ENCODE measurements around the gene JAM3. TPM values are rescaled to one million over a fixed set of nuclear protein-coding genes. Genes with fewer than 3 reads are reported as not detected.

The JAM3 gene
- polyA plus RNA-seq, 12 donors = 86.8 to 171 (median 126) TPM

DNA sequence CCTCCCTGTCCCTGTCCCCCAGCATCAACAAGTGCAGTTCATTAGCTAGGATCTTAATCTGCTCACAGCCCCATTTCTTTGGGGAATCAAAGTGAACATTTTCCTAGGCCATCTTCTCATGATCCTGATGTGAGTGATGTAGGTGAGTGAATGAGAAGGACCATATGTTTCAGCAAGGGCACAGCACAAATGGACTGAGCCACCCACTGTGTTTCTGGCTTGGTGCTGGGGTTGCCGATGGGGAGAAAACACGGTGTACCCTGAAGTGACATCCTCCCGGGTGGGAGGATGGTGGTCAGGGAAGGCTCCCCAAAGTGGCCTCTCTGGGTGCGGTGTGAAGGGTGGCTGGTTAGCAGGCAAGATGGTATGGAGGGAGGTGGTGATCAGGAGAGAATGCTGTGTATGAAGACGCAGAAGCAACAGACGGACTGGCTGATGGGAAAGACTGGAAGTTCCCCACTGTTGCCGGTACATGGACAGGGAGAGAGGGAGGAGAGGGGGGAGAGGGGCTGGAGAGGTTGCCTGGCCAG, 72.2 kb downstream of the JAM3 start:
- no peak for DNase-seq

DNA sequence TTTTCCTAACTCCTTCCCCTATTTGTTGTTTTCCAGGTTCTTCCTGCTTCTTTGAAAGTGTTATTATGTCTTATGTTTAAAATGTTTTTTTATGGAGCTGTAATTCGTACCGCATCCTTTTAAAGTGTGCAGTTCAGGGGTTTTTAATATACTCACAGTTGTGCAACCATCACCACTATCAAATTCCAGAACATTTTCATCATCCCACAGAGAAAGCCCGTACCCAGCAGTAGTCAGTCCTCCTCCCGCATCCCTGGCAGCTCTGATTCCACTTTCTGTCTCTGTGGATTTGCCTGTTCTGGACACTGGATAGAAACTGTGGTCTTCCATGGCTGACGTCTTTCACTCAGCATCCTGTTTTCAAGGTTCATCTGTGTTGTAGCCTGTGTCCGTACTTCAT, 73.7 kb downstream of the JAM3 start:
- DNase-seq = no peak

DNA sequence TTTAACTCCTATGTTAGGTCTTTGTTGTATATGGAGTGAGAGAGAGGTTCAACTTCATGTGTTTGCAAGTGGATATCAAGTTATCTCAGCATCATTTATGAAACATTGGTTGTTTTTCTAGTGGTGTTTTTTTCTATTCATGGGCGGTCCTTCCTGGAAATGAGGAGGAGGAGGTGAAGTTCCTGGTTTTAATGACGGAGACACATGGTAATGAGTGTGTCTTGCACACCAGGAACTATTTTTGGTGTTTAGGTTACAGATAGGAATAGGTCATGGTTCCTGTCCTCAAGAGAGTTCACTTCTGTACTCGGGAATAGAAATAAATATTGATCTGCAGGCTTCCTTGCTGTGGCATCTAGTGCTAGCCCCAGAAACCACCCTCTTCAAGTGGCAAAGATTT, 74.9 kb downstream of the JAM3 start:
- no peak for DNase-seq

DNA sequence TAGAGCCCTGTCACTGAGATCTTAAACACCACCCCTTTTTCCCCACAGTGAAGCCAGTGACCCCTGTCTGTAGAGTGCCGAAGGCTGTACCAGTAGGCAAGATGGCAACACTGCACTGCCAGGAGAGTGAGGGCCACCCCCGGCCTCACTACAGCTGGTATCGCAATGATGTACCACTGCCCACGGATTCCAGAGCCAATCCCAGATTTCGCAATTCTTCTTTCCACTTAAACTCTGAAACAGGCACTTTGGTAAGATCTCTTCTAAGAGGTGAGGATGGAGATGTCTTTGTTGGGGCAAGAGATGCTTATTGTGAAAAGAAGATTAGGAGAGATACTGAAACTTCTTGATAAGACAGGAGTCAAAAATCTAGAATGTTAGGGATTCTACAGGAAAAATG, 75.9 kb downstream of the JAM3 start:
- DNase-seq = no peak

DNA sequence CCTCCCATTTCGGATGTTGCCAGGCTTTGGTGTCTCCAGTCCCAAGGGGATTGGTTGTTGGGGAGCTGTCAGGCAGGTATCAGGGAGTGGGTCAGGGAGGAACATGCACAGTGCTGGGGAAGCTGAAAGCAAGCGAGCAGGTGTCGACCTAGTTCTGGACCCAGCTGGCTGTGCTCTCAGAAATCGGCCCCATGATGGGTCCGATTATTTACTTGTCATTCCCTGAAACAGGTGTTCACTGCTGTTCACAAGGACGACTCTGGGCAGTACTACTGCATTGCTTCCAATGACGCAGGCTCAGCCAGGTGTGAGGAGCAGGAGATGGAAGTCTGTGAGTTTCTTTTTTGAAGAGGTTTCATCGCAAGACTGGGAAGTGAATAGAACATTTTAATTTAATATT, 76.8 kb downstream of the JAM3 start:
- DNase-seq = no peak

DNA sequence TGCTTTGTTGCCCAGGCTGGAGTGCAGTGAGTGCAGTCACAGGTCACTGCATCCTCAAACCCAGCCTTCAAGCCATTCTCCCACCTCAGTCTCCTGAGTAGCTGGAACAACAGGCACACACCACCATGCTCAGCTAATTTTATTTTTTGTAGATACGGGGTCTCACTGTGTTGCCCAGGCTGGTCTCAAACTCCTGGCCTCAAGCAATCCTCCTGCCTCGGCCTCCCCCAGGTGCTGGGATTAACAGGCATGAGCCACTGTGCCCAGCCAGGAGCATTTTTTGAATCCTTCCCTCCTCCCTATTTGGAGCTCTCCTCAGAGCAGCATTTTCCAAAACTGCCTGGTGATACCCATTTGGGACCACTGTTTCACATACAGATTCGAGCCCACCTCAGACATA, 77.7 kb downstream of the JAM3 start:
- no peak for DNase-seq

DNA sequence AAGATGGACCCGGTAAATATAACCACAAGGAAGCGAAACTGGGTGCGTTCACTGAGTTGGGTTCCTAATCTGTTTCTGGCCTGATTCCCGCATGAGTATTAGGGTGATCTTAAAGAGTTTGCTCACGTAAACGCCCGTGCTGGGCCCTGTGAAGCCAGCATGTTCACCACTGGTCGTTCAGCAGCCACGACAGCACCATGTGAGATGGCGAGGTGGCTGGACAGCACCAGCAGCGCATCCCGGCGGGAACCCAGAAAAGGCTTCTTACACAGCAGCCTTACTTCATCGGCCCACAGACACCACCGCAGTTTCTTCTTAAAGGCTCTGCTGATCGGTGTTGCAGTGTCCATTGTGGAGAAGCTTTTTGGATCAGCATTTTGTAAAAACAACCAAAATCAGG, 80.5 kb downstream of the JAM3 start:
- no peak for DNase-seq

DNA sequence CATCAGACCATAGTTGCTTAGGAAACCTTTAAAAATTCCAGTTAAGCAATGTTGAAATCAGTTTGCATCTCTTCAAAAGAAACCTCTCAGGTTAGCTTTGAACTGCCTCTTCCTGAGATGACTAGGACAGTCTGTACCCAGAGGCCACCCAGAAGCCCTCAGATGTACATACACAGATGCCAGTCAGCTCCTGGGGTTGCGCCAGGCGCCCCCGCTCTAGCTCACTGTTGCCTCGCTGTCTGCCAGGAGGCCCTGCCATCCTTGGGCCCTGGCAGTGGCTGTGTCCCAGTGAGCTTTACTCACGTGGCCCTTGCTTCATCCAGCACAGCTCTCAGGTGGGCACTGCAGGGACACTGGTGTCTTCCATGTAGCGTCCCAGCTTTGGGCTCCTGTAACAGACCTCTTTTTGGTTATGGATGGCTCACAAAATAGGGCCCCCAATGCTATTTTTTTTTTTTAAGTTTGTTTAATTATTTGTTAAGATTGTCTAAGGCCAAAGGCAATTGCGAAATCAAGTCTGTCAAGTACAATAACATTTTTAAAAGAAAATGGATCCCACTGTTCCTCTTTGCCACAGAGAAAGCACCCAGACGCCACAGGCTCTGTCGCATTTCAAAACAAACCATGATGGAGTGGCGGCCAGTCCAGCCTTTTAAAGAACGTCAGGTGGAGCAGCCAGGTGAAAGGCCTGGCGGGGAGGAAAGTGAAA, 81.5 kb downstream of the JAM3 start:
- DNase-seq = no peak

DNA sequence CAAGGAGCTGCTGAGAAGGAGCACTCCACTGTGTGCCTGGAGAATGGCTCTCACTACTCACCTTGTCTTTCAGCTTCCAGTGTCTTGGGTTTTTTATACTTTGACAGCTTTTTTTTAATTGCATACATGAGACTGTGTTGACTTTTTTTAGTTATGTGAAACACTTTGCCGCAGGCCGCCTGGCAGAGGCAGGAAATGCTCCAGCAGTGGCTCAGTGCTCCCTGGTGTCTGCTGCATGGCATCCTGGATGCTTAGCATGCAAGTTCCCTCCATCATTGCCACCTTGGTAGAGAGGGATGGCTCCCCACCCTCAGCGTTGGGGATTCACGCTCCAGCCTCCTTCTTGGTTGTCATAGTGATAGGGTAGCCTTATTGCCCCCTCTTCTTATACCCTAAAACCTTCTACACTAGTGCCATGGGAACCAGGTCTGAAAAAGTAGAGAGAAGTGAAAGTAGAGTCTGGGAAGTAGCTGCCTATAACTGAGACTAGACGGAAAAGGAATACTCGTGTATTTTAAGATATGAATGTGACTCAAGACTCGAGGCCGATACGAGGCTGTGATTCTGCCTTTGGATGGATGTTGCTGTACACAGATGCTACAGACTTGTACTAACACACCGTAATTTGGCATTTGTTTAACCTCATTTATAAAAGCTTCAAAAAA, 82.3 kb downstream of the JAM3 start:
- no peak for DNase-seq

DNA sequence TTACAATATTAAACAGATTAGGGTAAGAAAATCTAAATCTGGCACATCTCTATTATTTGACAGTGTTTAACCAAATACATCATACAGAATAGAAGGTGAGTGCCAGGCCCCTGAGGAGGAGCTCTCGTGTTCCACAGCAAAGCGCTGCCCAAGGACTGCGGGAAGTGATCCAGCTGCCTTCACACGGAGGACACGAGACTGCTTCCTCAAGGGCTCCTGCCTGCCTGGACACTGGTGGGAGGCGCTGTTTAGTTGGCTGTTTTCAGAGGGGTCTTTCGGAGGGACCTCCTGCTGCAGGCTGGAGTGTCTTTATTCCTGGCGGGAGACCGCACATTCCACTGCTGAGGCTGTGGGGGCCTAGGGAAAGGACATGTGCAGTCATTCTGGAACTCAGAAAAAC, 83.8 kb downstream of the JAM3 start:
- no peak for DNase-seq

DNA sequence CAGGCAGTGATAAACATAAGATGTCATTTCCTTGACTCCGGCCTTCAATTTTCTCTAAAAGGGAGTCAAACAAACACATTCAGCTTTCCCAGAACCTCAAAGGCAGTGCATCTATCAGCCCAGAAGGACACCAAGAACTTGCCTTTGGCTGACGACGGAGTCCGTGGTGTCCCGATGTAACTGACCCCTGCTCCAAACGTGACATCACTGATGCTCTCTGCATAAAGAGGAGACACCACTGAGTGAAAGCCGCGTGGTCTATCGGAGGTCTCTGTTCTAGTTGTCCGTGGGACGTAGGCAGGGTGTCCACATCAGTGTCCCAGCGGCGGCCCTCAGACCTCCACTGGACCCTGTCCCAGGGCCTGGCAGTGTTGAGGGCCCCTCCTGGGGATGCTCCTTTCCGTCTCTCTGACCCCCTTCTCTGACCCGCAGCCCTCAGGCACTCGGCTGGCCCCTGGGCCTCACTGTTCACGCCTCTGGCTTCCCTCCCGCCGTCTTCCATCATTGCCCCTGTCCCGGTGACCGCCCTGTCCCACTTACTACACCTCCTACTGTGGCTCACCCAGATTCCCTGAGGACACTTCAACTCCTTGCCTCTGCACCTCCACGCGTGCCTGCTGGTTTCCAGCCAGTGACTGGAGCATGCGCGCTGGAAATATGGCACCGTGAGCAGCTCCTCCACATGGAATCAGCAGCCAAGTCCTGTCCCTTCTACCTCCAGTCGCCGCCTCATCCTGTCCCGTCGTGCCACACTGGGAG, 84.5 kb downstream of the JAM3 start:
- DNase-seq = no peak

DNA sequence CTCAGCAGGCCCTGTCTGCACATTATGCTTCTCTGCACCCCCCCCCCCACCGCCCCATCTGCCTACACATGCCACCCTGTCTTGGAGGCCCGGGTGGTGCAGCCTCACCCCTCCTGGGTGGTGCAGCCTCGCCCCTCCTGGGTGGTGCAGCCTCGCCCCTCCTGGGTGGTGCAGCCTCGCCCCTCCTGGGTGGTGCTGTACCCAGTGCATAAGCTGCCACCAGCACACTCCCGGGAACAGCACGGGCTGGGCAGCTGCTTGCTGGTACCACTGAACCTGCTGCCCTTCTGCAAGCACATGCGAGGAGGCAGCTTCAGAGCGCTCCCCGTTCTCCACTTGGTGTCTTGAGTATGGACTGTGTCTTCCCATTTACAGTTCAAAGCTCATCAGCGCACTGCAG, 85.6 kb downstream of the JAM3 start:
- no peak for DNase-seq

DNA sequence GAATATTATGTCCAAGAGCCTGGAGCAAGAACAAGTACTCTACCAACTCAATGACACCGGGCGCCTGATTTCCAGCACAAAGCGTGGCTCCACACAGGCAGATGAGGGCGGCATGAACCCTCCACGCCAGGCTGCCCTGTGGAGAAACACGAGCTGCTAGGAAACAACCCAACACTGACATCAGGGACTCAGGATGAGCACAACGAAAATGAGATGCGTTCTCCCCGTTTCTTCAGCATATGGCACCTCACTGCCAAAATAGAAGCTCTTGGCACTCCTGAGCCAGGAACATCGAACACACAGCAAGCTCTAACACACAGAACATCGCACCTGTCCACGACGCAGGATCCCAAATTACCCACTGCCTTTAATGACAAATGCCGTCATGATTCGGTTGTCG, 86.6 kb downstream of the JAM3 start:
- DNase-seq = no peak

DNA sequence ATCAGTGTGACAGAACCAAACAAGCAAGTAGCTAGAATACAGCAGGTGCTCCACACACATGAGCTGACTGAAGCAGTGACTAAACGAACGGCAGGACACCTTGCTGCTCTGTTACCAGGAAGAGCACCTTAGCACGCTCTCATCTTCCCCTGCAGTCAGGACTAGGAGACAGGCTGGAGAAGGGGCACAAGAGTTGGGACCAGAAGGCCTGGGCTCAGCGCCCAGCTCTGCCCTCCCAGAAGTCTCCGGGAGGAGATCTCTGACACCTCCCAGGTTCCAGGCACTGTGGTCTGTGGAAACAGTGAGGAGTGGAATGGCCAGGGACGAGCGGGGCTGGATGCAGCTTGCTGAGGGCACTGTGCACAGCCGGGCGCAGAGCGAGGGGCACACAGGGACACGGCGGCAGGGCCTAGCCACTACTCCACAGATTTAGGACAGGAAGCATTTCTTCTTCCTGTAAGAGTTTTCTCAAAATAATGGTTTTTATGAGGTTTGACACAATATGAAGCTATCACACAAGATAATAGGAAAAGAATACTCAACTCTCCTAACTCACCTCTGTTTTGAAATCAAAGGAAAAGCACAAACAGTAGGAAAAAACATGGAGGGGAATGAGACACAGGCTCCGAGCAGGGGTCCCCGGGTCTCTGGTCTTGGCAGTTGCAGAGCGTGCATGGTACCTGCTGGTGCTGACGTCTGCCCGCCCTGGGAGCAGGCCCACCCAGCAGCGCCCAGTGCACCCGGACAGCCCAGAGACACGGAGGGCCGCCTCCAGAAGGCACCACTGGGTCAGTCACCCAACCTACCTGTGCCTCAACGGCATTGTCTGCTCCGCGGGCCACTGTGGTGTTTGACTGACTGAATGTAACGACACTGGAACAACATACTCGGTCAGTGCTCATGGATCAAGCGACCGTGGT, 87.3 kb downstream of the JAM3 start:
- DNase-seq = no peak

DNA sequence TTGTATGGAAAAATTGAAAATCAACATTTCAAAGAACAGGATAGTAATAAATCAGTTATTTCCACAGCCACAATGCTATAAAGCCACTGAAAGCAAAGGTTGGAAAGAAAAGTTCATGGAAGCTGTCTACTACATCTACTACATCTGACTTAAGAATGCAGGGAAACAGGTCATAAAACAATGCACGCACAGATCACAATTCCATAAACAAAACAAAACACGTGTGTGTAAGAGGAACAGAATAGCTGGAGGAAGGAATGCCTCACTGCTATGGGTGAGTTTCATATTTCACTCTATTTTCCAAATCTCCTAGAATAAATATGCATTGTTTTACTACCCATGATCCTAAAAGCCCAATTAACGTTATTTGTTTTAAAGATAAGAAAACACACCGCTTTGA, 88.6 kb downstream of the JAM3 start:
- no peak for DNase-seq

DNA sequence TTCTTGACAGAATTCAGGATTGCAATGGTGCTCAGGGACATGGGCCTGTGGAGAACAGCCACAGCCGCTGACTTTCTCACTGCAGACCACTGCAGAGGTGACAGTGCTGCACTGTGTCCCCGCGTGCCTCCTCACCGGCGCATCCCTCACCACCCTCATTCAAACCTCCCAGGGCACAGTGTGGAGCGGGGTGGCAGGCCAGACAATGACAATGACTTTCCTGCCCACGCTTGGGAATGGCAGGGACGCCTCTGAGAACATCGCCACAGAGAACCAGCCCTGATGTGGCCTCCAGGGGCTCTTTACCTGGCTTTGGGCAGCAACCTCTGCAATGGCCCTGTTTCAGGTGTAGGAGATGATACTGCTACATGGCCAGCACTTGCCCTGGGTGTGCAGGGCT, 89.2 kb downstream of the JAM3 start:
- DNase-seq = no peak

DNA sequence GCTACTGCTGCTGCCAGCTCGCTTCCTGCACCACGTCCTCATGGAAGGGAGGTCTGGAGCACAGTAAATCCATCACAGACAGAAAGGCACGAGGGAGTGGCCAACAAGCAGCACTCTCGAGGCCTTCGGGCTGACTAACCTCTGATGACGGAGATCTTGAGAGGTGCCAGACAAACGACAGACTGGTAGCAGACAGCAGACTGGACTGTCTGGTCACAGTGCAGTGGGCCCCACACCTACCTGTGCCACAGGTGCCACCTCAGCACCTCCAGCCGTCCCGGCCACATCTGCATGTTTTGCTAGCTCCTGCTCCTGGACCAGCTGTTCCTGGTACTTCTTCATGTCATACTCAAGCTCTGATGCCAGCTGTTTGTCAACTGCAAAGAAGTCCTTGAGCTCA, 90.8 kb downstream of the JAM3 start:
- no peak for DNase-seq

DNA sequence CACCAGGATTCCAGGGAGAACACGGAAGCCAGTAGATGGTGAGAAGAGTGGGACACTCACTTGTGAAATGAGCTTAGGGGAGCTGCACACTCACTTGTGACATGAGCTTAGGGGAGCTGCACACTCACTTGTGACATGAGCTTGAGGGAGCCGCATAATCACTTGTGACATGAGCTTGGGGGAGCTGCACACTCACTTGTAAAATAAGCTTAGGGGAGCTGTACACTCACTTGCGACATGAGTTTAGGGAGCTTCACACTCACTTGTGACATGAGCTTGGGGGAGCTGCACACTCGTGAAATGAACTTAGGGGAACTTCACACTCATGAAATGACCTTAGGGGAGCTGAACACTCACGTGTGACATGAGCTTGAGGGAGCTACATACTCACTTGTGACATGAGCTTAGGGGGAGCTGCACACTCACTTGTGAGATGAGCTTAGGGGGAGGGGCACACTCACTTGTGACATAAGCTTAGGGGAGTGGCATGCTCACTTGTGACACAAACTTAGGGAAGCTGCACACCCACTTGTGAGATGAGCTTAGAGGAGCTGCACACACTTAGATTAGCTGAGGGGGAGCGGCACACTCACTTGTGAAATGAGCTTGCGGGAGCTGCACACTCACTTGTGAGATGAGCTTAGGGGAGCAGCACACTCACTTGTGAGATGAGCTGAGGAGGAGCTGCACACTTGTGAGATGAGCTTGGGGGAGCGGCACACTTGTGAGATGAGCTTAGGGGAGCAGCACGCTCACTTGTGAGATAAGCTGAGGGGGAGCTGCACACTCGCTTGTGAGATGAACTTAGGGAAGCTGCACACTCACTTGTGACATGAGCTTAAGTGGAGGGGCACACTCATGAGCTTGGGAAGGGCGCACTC, 95.9 kb downstream of the JAM3 start:
- DNase-seq = no peak

DNA sequence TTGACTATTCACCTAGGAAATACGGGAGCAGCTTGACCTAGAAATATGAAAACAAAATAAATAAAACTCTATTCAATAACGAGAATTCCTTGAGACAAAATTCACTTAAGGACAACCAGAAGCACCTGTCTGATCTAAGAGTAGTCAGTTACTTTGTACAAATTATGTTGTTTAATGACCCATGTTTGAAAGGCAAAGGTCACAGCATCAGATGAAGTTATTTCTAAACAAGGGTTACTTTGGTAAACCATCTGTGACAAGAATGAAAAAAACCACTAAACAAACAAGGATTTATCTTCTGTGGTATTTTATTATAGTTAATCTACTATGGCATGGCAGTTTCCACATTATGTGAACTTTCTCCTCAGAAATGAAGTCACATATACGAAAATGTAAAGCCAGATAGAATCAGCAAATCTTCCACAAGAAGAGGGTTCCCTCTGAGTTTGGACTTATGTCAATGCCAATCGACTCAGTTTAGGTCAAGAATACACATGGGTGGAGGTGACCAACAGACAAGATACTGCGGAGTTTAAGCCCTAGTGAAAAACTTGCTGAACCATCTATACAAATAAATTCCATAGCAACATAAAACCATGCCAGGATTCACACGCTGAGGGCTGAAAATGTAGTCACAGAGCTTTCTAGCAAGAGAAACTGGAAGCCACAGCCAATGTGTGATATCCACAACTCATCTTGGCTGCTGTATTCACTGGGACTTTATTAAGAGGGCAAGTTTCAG, 101.5 kb downstream of the JAM3 start:
- no peak for DNase-seq

DNA sequence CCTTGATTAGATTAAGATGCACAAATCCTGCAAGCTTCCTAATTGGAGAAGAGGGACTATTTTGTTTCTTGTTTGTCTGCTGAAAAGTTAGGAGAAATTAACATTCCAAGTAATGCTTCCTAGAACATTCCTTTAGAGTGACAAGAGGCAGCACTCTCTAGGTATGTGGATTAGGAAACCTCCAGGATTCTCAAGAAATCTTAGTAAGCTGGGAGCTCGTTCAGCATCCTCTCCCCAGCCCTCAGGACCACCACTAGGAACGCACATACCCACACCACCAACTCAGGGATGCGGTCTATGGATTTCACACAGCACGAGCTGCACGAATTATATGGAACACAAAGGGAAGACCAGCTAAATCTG, 102.0 kb downstream of the JAM3 start:
- DNase-seq = no peak

Measured in muscle of arm (tissue), 12 donors.